ENCODE data around the gene ACTR2. TPM values are rescaled to one million over a fixed set of nuclear protein-coding genes. Genes with fewer than 3 reads are reported as not detected.
"Not testable (repeated sequence)": the region's sequence is repeated elsewhere in the genome, so short reads cannot be mapped to it uniquely, and the experiment has no call there.

The ACTR2 gene
- 100 to 1,000 TPM; 291 to 319 TPM for total RNA-seq
- long read RNA-seq, transcript ACTR2-201 (9 exons, 3,861 nt): major isoform, 50 of 66 reads
- long read RNA-seq, partial matches to known transcripts: 12 of 66 reads
- long read RNA-seq, other reads (novel, unspliced or antisense): 4 of 66 reads

DNA sequence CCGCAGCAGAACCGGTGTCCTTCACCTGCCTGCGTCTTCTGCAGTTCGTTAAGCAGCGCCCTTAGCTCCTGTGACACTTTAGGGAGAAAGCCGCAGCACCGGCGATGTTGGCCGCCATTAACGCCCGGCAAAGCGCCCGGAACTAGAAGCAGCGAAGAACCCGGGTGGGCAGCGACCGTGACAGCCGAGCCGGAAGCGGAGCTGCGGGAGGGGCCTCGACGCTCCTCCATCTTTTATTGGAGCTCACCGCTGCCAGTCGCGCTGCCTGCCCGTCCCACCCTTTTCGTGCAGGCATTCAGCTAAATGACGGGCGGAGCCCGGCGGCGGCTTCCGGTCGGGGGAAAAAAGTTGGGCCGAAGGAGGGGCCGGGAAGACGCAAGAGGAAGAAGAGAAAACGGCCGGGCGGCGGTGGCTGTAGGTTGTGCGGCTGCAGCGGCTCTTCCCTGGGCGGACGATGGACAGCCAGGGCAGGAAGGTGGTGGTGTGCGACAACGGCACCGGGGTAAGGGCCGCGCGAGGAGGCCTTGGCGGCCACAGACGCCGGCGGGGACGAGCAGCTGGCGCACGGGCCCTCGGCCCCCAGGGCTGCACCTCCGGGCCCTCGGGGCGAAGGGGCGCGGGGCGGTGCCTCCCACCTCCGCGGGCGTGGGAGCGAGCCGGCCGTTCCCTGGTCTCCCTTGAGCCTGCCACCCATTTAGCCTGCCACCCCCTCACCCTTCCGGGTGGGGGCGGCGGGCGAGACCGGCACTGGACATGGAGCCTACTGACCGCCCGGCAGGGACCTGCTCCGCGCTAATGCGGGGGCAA, at the start of gene ACTR2:
Gene ACTR2, plus strand, starts transcription at position 376 of the 807 bp plus-strand sequence. Its CDS starts 79 bp downstream, at position 455.
- peak; percentile 94 for ATAC-seq
- DNase-seq: peak; percentile 95 to 98
- intact Hi-C loops (cut with DNase I, micrococcal nuclease): no loop called here

GRCh38 chr2:65182570-65182969, 45.1 kb upstream of the ACTR2 start:
- ATAC-seq: no peak
- intact Hi-C loops (cut with DNase I, micrococcal nuclease): loop anchor here in 1 of 2 donors (10.0 kb wide), 1 partner anchor 118 kb away; no protein-coding TSS in a partner anchor
- DNase-seq: no peak

DNA sequence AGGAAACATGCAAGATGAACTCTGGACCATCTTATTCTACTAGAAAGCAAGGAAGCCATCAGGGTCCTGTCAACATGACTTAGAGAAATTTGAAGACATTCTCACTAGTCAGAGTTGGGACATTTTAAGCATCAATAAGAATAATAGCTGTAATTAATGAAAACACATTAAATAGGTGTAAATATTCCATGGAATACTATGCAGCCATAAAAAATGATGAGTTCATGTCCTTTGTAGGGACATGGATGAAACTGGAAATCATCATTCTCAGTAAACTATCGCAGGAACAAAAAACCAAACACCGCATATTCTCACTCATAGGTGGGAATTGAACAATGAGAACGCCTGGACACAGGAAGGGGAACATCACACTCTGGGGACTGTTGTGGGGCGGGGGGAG, 44.2 kb upstream of the ACTR2 start:
- DNase-seq, ATAC-seq: not testable (repeated sequence)
- intact Hi-C loops (cut with DNase I, micrococcal nuclease): loop anchor here in 1 of 2 donors (10.0 kb wide), 1 partner anchor 119 kb away; no protein-coding TSS in a partner anchor

DNA sequence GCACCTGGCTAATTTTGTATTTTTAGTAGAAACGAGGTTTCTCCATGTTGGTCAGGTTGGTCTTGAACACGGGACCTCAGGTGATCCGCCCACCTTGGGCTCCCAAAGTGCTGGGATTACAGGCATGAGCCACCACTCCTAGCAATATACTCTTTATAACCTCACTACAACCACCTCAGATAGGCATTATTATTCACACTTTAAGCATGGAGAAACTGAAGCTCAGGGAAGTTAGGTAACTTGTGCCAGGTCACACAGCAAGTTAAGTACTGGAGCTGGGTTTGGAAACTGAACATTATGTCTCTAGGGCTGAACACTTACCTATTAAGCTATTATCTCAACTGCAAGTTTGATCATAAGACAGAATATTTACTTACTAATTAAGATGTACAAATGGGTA, 42.6 kb upstream of the ACTR2 start:
- DNase-seq (no peak), ATAC-seq (no peak)
- intact Hi-C loops (cut with DNase I, micrococcal nuclease): loop anchor here in 1 of 2 donors (10.0 kb wide), 1 partner anchor 120 kb away; no protein-coding TSS in a partner anchor

- peak; percentile 83 for ATAC-seq
- intact Hi-C loops (cut with DNase I, micrococcal nuclease): loop anchor here in 1 of 2 donors (10.0 kb wide), 1 partner anchor 121 kb away; no protein-coding TSS in a partner anchor
- peak; percentile 53 to 59 for DNase-seq
These were observed 41.4 kb upstream of the ACTR2 start for GRCh38 chr2:65186093-65186868.

DNA sequence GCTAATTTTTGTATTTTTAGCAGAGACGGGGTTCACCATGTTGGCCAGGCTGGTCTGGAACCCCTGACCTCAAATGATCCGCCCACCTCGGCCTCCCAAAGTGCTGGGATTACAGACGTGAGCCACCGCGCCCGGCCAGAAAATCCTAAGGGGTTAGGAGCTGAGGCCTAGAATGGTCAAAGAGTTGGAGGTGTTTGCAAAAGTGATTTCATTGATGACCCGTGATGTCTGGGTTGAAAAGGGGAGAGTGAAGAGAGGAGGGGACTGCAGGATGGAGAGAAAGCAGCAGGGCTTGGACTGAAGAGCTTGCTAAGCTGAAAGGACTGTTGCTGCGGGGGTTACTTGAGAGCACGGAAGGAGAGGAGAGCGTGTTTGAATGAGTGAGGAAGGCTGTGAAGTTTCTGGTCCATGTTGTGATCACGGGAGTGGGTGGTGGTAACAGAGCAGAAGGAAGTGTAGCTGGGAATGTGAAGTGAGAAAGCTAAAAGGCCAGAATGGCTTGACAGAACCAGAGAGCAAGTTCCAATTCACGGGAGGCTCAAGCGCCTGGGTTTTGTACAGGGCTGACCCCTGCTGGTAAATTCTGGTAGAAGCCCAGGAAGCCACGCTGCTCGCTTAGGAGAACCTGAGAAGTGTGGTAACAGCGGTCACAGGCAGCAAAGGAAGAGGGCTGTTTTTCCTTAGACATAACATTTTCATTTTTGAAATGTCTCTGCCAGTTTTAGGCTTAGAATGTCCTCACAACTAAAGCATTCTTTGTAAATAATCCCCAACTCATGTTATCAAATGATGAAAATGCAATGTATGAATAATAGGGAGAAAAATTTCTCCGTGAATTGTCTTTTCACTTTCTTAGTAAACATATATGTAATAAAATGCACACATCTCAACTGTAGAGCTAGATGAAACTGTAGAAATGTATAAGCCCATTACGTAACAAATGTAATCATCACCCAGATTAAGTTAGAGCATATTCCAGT, 40.5 kb upstream of the ACTR2 start:
- DNase-seq (peak; percentile 71 to 84), ATAC-seq (peak; percentile 76)
- intact Hi-C loops (cut with DNase I, micrococcal nuclease): loop anchor here in 1 of 2 donors (10.0 kb wide), 1 partner anchor 122 kb away; no protein-coding TSS in a partner anchor

- DNase-seq (no peak), ATAC-seq (no peak)
- intact Hi-C loops (cut with DNase I, micrococcal nuclease): no loop called here
These were observed 34.2 kb upstream of the ACTR2 start for GRCh38 chr2:65193446-65193845.

DNA sequence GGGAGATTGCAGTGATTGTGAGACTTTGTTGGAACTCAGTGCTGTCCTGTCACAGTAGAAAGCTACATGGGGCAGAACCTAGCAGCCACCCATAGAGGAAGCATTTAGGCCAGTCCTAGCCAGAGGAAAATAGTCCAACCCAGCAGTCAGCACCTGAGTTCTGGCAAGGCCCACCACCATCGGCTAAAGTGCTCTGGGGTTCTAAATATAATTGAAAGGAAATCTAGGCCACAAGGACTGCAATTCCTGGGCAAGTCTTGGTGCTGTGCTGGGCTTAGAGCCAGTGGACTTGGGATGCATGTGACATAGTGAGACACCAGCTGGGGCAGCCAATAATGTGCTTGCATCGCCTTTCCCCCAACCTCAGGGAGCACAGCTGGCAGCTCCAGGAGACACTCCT, 28.9 kb upstream of the ACTR2 start:
- intact Hi-C loops (cut with DNase I, micrococcal nuclease): no loop called here
- ATAC-seq: no peak
- no peak for DNase-seq

GRCh38 chr2:65199166-65199565, 28.5 kb upstream of the ACTR2 start:
- DNase-seq (no peak), ATAC-seq (no peak)
- intact Hi-C loops (cut with DNase I, micrococcal nuclease): no loop called here

- intact Hi-C loops (cut with DNase I, micrococcal nuclease): no loop called here
- DNase-seq: no peak
- no peak for ATAC-seq
These were observed 27.7 kb upstream of the ACTR2 start for GRCh38 chr2:65199891-65200290.

- ATAC-seq (no peak), DNase-seq (no peak)
- intact Hi-C loops (cut with DNase I, micrococcal nuclease): no loop called here
These were observed 23.0 kb upstream of the ACTR2 start for GRCh38 chr2:65204461-65205210.

DNA sequence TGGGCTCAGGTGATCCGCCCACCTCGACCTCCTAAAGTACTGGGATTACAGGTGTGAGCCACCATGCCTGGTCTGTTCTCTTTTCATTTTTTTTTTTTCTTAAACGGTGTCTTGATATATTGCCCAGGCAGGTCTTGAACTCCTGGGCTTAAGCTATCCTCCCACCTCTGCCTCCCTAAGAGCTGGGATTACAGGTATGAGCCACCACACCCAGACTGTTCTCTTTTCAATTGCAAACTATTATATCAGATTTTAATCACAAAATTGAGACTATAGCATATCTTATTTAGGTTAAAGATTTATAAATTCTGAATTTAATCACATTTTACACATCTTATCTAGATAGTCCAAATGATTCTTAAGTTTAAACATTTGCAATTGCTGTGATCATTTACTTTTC, 15.5 kb upstream of the ACTR2 start:
- DNase-seq (no peak), ATAC-seq (peak; percentile 62)
- intact Hi-C loops (cut with DNase I, micrococcal nuclease): no loop called here

- ATAC-seq: peak; percentile 90
- intact Hi-C loops (cut with DNase I, micrococcal nuclease): no loop called here
- no peak for DNase-seq
These were observed 15.0 kb upstream of the ACTR2 start for GRCh38 chr2:65212619-65213018.

DNA sequence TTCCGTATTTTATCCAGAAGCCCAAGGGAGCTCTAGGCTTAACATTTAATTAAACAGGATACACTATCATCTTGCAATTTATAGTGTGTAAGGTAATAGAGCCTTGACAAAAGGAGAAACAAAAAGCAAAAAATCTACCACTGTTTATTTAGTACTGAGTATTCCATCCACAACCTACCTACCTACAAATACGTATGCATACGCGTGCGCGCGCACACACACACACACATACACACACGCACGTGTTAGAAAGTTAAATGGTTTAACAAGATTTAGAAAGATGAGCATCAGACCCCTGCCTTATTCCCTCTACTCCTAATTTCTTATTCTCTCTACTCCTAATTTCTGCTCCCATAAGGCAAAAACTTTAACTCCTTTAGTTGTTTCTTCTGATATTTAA, 14.6 kb upstream of the ACTR2 start:
- peak in 1 of 2 donors; percentile 52 for DNase-seq
- intact Hi-C loops (cut with DNase I, micrococcal nuclease): no loop called here
- peak; percentile 56 for ATAC-seq

DNA sequence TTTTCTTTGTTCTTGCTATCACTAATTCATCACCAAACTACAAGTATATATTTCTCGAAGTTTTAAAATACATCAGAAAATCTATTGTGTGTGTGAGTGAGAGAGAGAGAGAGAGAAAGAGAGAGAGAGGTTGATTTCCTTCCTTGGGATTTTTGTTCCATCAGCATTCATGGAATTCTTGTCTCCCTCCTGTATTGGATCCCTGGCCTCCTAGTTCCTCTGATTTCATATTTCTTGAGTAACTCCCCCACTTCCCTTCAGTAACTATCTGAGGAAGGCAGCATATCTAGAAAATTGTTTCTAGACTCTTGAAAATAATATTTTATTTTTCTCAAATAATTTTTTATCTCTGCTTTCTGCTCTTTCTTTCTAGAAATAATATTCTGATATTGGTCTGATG, 13.3 kb upstream of the ACTR2 start:
- no peak for ATAC-seq
- intact Hi-C loops (cut with DNase I, micrococcal nuclease): no loop called here
- DNase-seq: no peak

- ATAC-seq (no peak), DNase-seq (no peak)
- intact Hi-C loops (cut with DNase I, micrococcal nuclease): no loop called here
These were observed 12.8 kb upstream of the ACTR2 start for GRCh38 chr2:65214843-65215242.

GRCh38 chr2:65215946-65216345, 11.7 kb upstream of the ACTR2 start:
- DNase-seq (no peak), ATAC-seq (no peak)
- intact Hi-C loops (cut with DNase I, micrococcal nuclease): no loop called here
